GM12878 (cell line): ENCODE measurements around the gene ERC2. TPM values are rescaled to one million over a fixed set of nuclear protein-coding genes. Genes with fewer than 3 reads are reported as not detected.

ENCODE experiments used
- ATAC-seq: fragments of 200-7000 bp; cut with Tn5 transposase; 3 replicates; pipeline ENCODE4 v1.9.1; 2020; ENCODE audit warnings: mild to moderate bottlenecking, moderate library complexity
- BruUV-seq: library from RNA; stranded (reverse); fragments of 400-500 nt; replicated peaks from 2 replicates; lab custom pipeline; 2021; lab: Mats Ljungman, UMichigan
- CTCF ChIA-PET: fragments of 300-600 bp; sonication (Branson Sonifier 250); formaldehyde crosslinking; extraction: SDS; loops from one replicate; lab custom pipeline; 2021; ENCODE audit warnings: inconsistent platforms; lab: Yijun Ruan, JAX
- POLR2A ChIA-PET: fragments of 350-600 bp; formaldehyde crosslinking; extraction: SDS; loops from one replicate; lab custom pipeline; 2021; ENCODE audit warnings: inconsistent platforms; lab: Charles Lee
- RAD21 ChIA-PET: fragments of 300-600 bp; sonication (Branson Sonifier 250); formaldehyde crosslinking; loops from one replicate; lab custom pipeline; 2023; ENCODE audit warnings: antibody characterized with exemption; ENCODE audit not compliant: unreplicated experiment; lab: Charles Lee
- SMC1A ChIA-PET: fragments of 300-600 bp; sonication (Branson Sonifier 250); formaldehyde crosslinking; loops from one replicate; lab custom pipeline; 2023; ENCODE audit not compliant: unreplicated experiment, uncharacterized antibody; lab: Charles Lee
- DNase-seq: peaks from one replicate; pipeline ENCODE4 v3.0.0-alpha.2; 2011; ENCODE audit warnings: low read depth, low spot score
- FAIRE-seq: peaks from 3 replicates; lab custom pipeline; 2011; peaks lifted over from hg19 to GRCh38; lab: Jason Lieb, UNC
- H2AFZ ChIP-seq: 2 replicates; pipeline ENCODE4 v1.6.0; 2011; ENCODE audit warnings: low read depth, low read length, control low read depth; ENCODE audit not compliant: control insufficient read depth
- H3K27ac ChIP-seq: 2 replicates; pipeline ENCODE4 v1.5.1; 2011; ENCODE audit warnings: control low read depth; ENCODE audit not compliant: control insufficient read depth, insufficient read depth
- H3K27me3 ChIP-seq, 2 experiments: replicated peaks in 1 of 2; 2 replicates each; pipeline versions ENCODE4 v1.6.0 to v1.6.1; 2011; ENCODE audit warnings: low read length in 1 of 2; ENCODE audit not compliant: control insufficient read depth in 2 of 2, insufficient read depth in 2 of 2
- H3K36me3 ChIP-seq, 2 experiments: 2 replicates each; pipeline ENCODE4 v1.5.1; 2011; ENCODE audit warnings: low read length in 1 of 2; ENCODE audit not compliant: control insufficient read depth in 2 of 2, insufficient read depth in 2 of 2
- H3K4me1 ChIP-seq: 2 replicates; pipeline ENCODE4 v1.6.1; 2011; ENCODE audit warnings: mild to moderate bottlenecking, low read length, moderate library complexity, mixed read lengths; ENCODE audit not compliant: control insufficient read depth, insufficient read depth
- H3K4me2 ChIP-seq: 2 replicates; pipeline ENCODE4 v1.6.0; 2011; ENCODE audit warnings: control low read depth; ENCODE audit not compliant: control insufficient read depth, insufficient read depth
- H3K4me3 ChIP-seq: fragments of 200-600 bp; sonication (generic); 2 replicates; pipeline ENCODE4 v1.5.1; 2016
- H3K79me2 ChIP-seq: 2 replicates; pipeline ENCODE4 v1.6.0; 2011; ENCODE audit warnings: low read length; ENCODE audit not compliant: control insufficient read depth, insufficient read depth
- H3K9ac ChIP-seq: 2 replicates; pipeline ENCODE4 v1.8.0; 2011; ENCODE audit warnings: low read length, control low read depth, mixed read lengths; ENCODE audit not compliant: control insufficient read depth, insufficient read depth
- H3K9me3 ChIP-seq: replicated peaks from 3 replicates; pipeline ENCODE4 v1.5.1; 2011; ENCODE audit warnings: mild to moderate bottlenecking, low read length; ENCODE audit not compliant: control insufficient read depth, insufficient read depth
- H4K20me1 ChIP-seq: 2 replicates; pipeline ENCODE4 v1.6.0; 2011; ENCODE audit not compliant: control insufficient read depth, insufficient read depth
- BRCA1 ChIP-seq: IDR thresholded peaks from 2 replicates; pipeline ENCODE4 v1.6.1; 2011; ENCODE audit warnings: low read depth, low read length, improper control_type of control experiment
- CREM ChIP-seq: IDR thresholded peaks from 2 replicates; pipeline ENCODE4 v1.6.1; 2014; ENCODE audit warnings: antibody characterized with exemption, low read depth
- KLF5 ChIP-seq: fragments of 450-650 bp; IDR thresholded peaks from 2 replicates; pipeline ENCODE4 v1.6.1; 2014; ENCODE audit warnings: mild to moderate bottlenecking; ENCODE audit not compliant: partially characterized antibody
- NKRF ChIP-seq: fragments of 450-650 bp; conservative IDR thresholded peaks from 2 replicates; pipeline ENCODE4 v1.6.1; 2017; ENCODE audit warnings: mild to moderate bottlenecking, moderate library complexity
- PRDM15 ChIP-seq: fragments of 450-650 bp; formaldehyde crosslinking; IDR thresholded peaks from 2 replicates; pipeline ENCODE4 v1.4.0; 2020; ENCODE audit warnings: mild to moderate bottlenecking, moderate library complexity
- SPI1 ChIP-seq: IDR thresholded peaks from 2 replicates; pipeline ENCODE4 v1.6.1; 2011; ENCODE audit warnings: low read depth, mild to moderate bottlenecking, low read length, moderate library complexity, borderline replicate concordance; ENCODE audit not compliant: insufficient read depth
- WGBS: methylation state at CpG from one replicate; pipeline ENCODE4 v1.1.6; 2016; ENCODE audit warnings: low lambda C conversion rate; ENCODE audit not compliant: insufficient replicate concordance, insufficient coverage; ENCODE audit errors: missing lambda C conversion rate; 5-methylcytosine and 5-hydroxymethylcytosine counted together
- in situ Hi-C: fragments of 300-500 bp; cut with MboI; formaldehyde crosslinking; loops from 9 replicates; pipeline ENCODE4 v1.14.3; 2018; ENCODE audit warnings: mixed read lengths
- intact Hi-C: fragments of 100-400 bp; cut with micrococcal nuclease; formaldehyde crosslinking; loops from one replicate; pipeline ENCODE4 v1.14.2; 2022; ENCODE audit not compliant: unreplicated experiment
- polyA plus RNA-seq, 11 experiments: library from polyadenylated mRNA; depleted of rRNA in 4 of 11; unstranded in 6 of 11; stranded (reverse) in 5 of 11; fragments of >200 nt; fragmentation: Nextera tagmentation in 4 of 11; fragmentation: Illumina TruSeq in 1 of 11; extraction: Ambion mirVana in 4 of 11; extraction: Trizol in 1 of 11; gene quantifications; 1 replicate in 1 of 11; 2 replicates in 10 of 11; pipeline versions ENCODE4 v1.2.1 to v1.2.3, GENCODE V29; 2011 to 2016; ENCODE audit warnings: inconsistent platforms in 2 of 11, missing spikeins in 2 of 11, low read depth in 1 of 11
- total RNA-seq, 4 experiments: library from RNA; depleted of rRNA in 3 of 4; stranded (reverse); fragments of >200 nt in 3 of 4; fragmentation: Illumina TruSeq in 1 of 4; extraction: Trizol in 1 of 4; gene quantifications; 2 replicates each; pipeline versions ENCODE4 v1.2.1 to v1.2.3, GENCODE V29; 2013 to 2021
- TF ChIP-seq, protein P1 (sequence below): fragments of 450-650 bp; IDR thresholded peaks from 2 replicates; pipeline ENCODE4 v1.6.1; 2017; ENCODE audit warnings: antibody characterized with exemption, mild to moderate bottlenecking, moderate library complexity

Gene ERC2
- total and polyA plus RNA-seq, 10 of the 15 experiments (the other 5 are each of a cell fraction or from before 2014, with no cell fraction given): 0.06 to 1.4 (median 0.12) TPM; not detected in 3

- intact Hi-C loops (no loop called here), in situ Hi-C loops (no loop called here)
- H2AFZ ChIP-seq: no peak overlapping the region
- H3K9ac ChIP-seq: no peak overlapping the region
- H3K9me3 ChIP-seq: no peaks in the 10 kb centered on the region
- no peak for TF ChIP-seq BRCA1
- peak; percentile 58; the same call in 1 of the 2 replicates for TF ChIP-seq SPI1
- no peak overlapping the region for H3K4me3 ChIP-seq
- no peaks in the 10 kb centered on the region for H3K4me1 ChIP-seq
- no peak for DNase-seq
- WGBS: 25% methylated on average over 8 of the region's 8 CpGs
- no peak overlapping the region for H3K27ac ChIP-seq
- H3K4me2 ChIP-seq: no peak overlapping the region
- ChIA-PET SMC1A (no interaction called here), POLR2A (no interaction called here), RAD21 (no interaction called here), CTCF (no interaction called here)
- no peaks in the 10 kb centered on the region for H3K36me3 ChIP-seq
- no peak for ATAC-seq
- no TSS peak for BruUV-seq
- H3K79me2 ChIP-seq: no peaks in the 10 kb centered on the region
- FAIRE-seq: no peak
- H4K20me1 ChIP-seq: no peaks in the 10 kb centered on the region
- no peaks in the 10 kb centered on the region for H3K27me3 ChIP-seq
These were observed 996.6 kb downstream of the ERC2 start for GRCh38 chr3:55471522-55472280.

GRCh38 chr3:55471084-55471483 is 997.2 kb downstream of the ERC2 start:
- BruUV-seq: no TSS peak
- Histone ChIP-seq H3K4me3 (no peak overlapping the region), H3K27me3 (no peaks in the 10 kb centered on the region), H3K79me2 (no peaks in the 10 kb centered on the region), H3K4me1 (no peaks in the 10 kb centered on the region), H4K20me1 (no peaks in the 10 kb centered on the region), H3K36me3 (no peaks in the 10 kb centered on the region), H3K9me3 (no peaks in the 10 kb centered on the region), H3K9ac (no peak overlapping the region), H3K4me2 (no peak overlapping the region), H3K27ac (no peak overlapping the region), H2AFZ (no peak overlapping the region)
- POLR2A ChIA-PET: no interaction called here
- DNase-seq: no peak
- intact Hi-C loops (no loop called here), in situ Hi-C loops (no loop called here)
- ATAC-seq: no peak
- FAIRE-seq: no peak
- CTCF ChIA-PET: no interaction called here
- WGBS: 53% methylated on average over 4 of the region's 4 CpGs
- RAD21 ChIA-PET: interaction anchor here (0.7 kb wide), 1 partner anchor 250 kb away, joined by 3 read pairs; no protein-coding TSS in a partner anchor
- SMC1A ChIA-PET: no interaction called here
- TF ChIP-seq KLF5: no peak
- TF ChIP-seq, protein P1, sequence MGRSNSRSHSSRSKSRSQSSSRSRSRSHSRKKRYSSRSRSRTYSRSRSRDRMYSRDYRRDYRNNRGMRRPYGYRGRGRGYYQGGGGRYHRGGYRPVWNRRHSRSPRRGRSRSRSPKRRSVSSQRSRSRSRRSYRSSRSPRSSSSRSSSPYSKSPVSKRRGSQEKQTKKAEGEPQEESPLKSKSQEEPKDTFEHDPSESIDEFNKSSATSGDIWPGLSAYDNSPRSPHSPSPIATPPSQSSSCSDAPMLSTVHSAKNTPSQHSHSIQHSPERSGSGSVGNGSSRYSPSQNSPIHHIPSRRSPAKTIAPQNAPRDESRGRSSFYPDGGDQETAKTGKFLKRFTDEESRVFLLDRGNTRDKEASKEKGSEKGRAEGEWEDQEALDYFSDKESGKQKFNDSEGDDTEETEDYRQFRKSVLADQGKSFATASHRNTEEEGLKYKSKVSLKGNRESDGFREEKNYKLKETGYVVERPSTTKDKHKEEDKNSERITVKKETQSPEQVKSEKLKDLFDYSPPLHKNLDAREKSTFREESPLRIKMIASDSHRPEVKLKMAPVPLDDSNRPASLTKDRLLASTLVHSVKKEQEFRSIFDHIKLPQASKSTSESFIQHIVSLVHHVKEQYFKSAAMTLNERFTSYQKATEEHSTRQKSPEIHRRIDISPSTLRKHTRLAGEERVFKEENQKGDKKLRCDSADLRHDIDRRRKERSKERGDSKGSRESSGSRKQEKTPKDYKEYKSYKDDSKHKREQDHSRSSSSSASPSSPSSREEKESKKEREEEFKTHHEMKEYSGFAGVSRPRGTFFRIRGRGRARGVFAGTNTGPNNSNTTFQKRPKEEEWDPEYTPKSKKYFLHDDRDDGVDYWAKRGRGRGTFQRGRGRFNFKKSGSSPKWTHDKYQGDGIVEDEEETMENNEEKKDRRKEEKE: no peak
- no peak for TF ChIP-seq PRDM15 (CRISPR knock-in tag)
- no peak for TF ChIP-seq CREM
- no peak for TF ChIP-seq NKRF
